HCT116 (cell line): Measurements from ENCODE around the gene NEUROD2. TPM values are rescaled to one million over a fixed set of nuclear protein-coding genes. Genes with fewer than 3 reads are reported as not detected.

Experiments
- ATAC-seq: fragments of 200-7000 bp; cut with Tn5 transposase; 2 replicates; pipeline ENCODE4 v1.9.1; 2020; ENCODE audit warnings: mild to moderate bottlenecking, moderate library complexity
- BruUV-seq: library from RNA; stranded (reverse); fragments of 400-500 nt; replicated peaks from 2 replicates; lab custom pipeline; 2021; lab: Mats Ljungman, UMichigan
- CTCF ChIA-PET: fragments of 300-600 bp; sonication (Branson Sonifier 250); formaldehyde crosslinking; loops from one replicate; lab custom pipeline; 2021; ENCODE audit warnings: antibody characterized with exemption; lab: Charles Lee
- POLR2A ChIA-PET: fragments of 300-600, 350-600 bp; sonication (Branson Sonifier 250); formaldehyde crosslinking; loops from one replicate; lab custom pipeline; 2021; ENCODE audit warnings: antibody characterized with exemption; lab: Charles Lee
- RAD21 ChIA-PET, 2 experiments: fragments of 300-600 bp; sonication (Branson Sonifier 250); formaldehyde crosslinking; loops; one replicate each; lab custom pipeline; 2023; ENCODE audit warnings: low total read pairs in 2 of 2; ENCODE audit not compliant: uncharacterized antibody in 2 of 2, unreplicated experiment in 2 of 2, low non-redundant PET in 1 of 2; lab: Charles Lee
- DNase-seq: peaks from one replicate; pipeline ENCODE4 v3.0.0-alpha.2; 2010; ENCODE audit warnings: low read depth, low spot score
- H2AFZ ChIP-seq: fragments of 200-600 bp; shearing (Covaris generic), sonication (generic); 2 replicates; pipeline ENCODE4 v1.6.1; 2017; ENCODE audit warnings: low read depth, mixed run types, mixed read lengths, antibody characterized with exemption, low read length; ENCODE audit not compliant: poor library complexity, severe bottlenecking
- H3K27ac ChIP-seq: 2 replicates; pipeline ENCODE4 v1.5.1; 2012; ENCODE audit warnings: low read depth, low read length
- H3K27me3 ChIP-seq: fragments of 200-600 bp; sonication (generic); 2 replicates; pipeline ENCODE4 v1.6.1; 2016; ENCODE audit warnings: mixed run types, low read length, mixed read lengths; ENCODE audit not compliant: insufficient read depth
- H3K36me3 ChIP-seq, 2 experiments: fragments of 200-500 bp in 1 of 2; fragments of 200-600 bp in 1 of 2; sonication (Bioruptor generic) in 1 of 2; sonication (generic) in 1 of 2; 2 replicates each; pipeline versions ENCODE4 v1.5.1 to v1.6.1; 2014 to 2016; ENCODE audit warnings: low read length in 2 of 2, inconsistent platforms in 1 of 2, mixed read lengths in 1 of 2, mixed run types in 1 of 2; ENCODE audit not compliant: insufficient read depth in 2 of 2, control insufficient read depth in 1 of 2
- H3K4me1 ChIP-seq, 2 experiments: fragments of 200-600 bp in 1 of 2; sonication (generic) in 1 of 2; 2 replicates each; pipeline versions ENCODE4 v1.5.1 to v1.6.1; 2012 to 2017; ENCODE audit warnings: low read length in 2 of 2, inconsistent platforms in 1 of 2, mild to moderate bottlenecking in 1 of 2, mixed read lengths in 1 of 2, mixed run types in 1 of 2, moderate library complexity in 1 of 2; ENCODE audit not compliant: insufficient read depth in 2 of 2, control insufficient read depth in 1 of 2
- H3K4me2 ChIP-seq: fragments of 200-600 bp; sonication (generic); 2 replicates; pipeline ENCODE4 v1.6.1; 2017; ENCODE audit warnings: mixed run types, low read length, mixed read lengths
- H3K4me3 ChIP-seq, 2 experiments: fragments of 200-600 bp in 1 of 2; sonication (generic) in 1 of 2; replicated peaks in 1 of 2; 2 replicates each; pipeline ENCODE4 v1.5.1; 2011 to 2016; ENCODE audit warnings: low read length in 2 of 2, control low read depth in 1 of 2, low read depth in 1 of 2, mild to moderate bottlenecking in 1 of 2, mixed read lengths in 1 of 2, mixed run types in 1 of 2
- H3K79me2 ChIP-seq: fragments of 200-600 bp; sonication (generic); 2 replicates; pipeline ENCODE4 v1.6.1; 2017; ENCODE audit warnings: mild to moderate bottlenecking, mixed run types, low read length, moderate library complexity, mixed read lengths; ENCODE audit not compliant: insufficient read depth
- H3K9ac ChIP-seq: fragments of 200-600 bp; sonication (generic); 2 replicates; pipeline ENCODE4 v1.6.1; 2016; ENCODE audit warnings: low read length, mixed read lengths
- H3K9me2 ChIP-seq: fragments of 200-600 bp; sonication (generic), shearing (Covaris generic); 2 replicates; pipeline ENCODE4 v1.6.1; 2017; ENCODE audit warnings: mixed run types, mild to moderate bottlenecking, moderate library complexity; ENCODE audit not compliant: insufficient read depth
- H3K9me3 ChIP-seq, 2 experiments: fragments of 200-500 bp in 1 of 2; fragments of 200-600 bp in 1 of 2; sonication (Bioruptor generic) in 1 of 2; sonication (generic) in 1 of 2; 2 replicates each; pipeline ENCODE4 v1.6.1; 2014 to 2017; ENCODE audit warnings: low read length in 2 of 2, mixed read lengths in 2 of 2, inconsistent platforms in 1 of 2, low read depth in 1 of 2, mild to moderate bottlenecking in 1 of 2, mixed run types in 1 of 2, moderate library complexity in 1 of 2; ENCODE audit not compliant: control insufficient read depth in 1 of 2, insufficient read depth in 1 of 2
- H4K20me1 ChIP-seq: fragments of 200-600 bp; sonication (generic), shearing (Covaris generic); 2 replicates; pipeline ENCODE4 v1.6.1; 2017; ENCODE audit warnings: mixed run types, mild to moderate bottlenecking, moderate library complexity; ENCODE audit not compliant: insufficient read depth
- EZH2 ChIP-seq: fragments of 200-600 bp; sonication (generic); IDR thresholded peaks from 2 replicates; pipeline ENCODE4 v1.6.1; 2017; ENCODE audit warnings: antibody characterized with exemption, mixed run types
- EZH2phosphoT487 ChIP-seq: fragments of 200-600 bp; IDR thresholded peaks from 2 replicates; pipeline ENCODE4 v1.6.1; 2018; ENCODE audit warnings: antibody characterized with exemption, borderline replicate concordance
- MAX ChIP-seq: IDR thresholded peaks from 2 replicates; pipeline ENCODE4 v1.6.1; 2012
- POLR2A ChIP-seq: IDR thresholded peaks from 2 replicates; pipeline ENCODE4 v1.7.0; 2011; ENCODE audit warnings: borderline replicate concordance; ENCODE audit not compliant: insufficient read depth, insufficient read length; ENCODE audit errors: extremely low read depth
- RAD21 ChIP-seq: IDR thresholded peaks from 2 replicates; pipeline ENCODE4 v1.6.1; 2012; ENCODE audit warnings: low read depth, mild to moderate bottlenecking
- REST ChIP-seq: IDR thresholded peaks from 2 replicates; pipeline ENCODE4 v1.6.1; 2012; ENCODE audit warnings: low read depth
- SP1 ChIP-seq: IDR thresholded peaks from 2 replicates; pipeline ENCODE4 v1.6.1; 2012; ENCODE audit warnings: low read depth
- SRF ChIP-seq: IDR thresholded peaks from 2 replicates; pipeline ENCODE4 v1.6.1; 2012; ENCODE audit warnings: low read depth
- TCF7L2 ChIP-seq: IDR thresholded peaks from 2 replicates; pipeline ENCODE4 v1.7.0; 2011; ENCODE audit warnings: borderline replicate concordance, inconsistent platforms; ENCODE audit not compliant: insufficient read depth, insufficient read length; ENCODE audit errors: extremely low read depth
- YY1 ChIP-seq: IDR thresholded peaks from 2 replicates; pipeline ENCODE4 v1.6.1; 2011; ENCODE audit warnings: low read length, low read depth, moderate library complexity, mild to moderate bottlenecking; ENCODE audit not compliant: insufficient replicate concordance; ENCODE audit errors: extremely low read depth
- ZNF274 ChIP-seq: fragments of 200-500 bp; sonication (Bioruptor generic); IDR thresholded peaks from 2 replicates; pipeline ENCODE4 v1.6.1; 2014; ENCODE audit warnings: mild to moderate bottlenecking, low read depth, low read length, inconsistent platforms
- intact Hi-C: fragments of 100-400 bp; cut with micrococcal nuclease; formaldehyde crosslinking; loops from 2 replicates; pipeline ENCODE4 v1.10.0; 2022
- total RNA-seq: library from RNA; stranded (reverse); gene quantifications from one replicate; pipeline ENCODE4 v1.2.1, GENCODE V29; 2021; ENCODE audit not compliant: unreplicated experiment

The NEUROD2 gene
- total RNA-seq, 1 experiment from 2014 or later, result not detected

- H3K9me2 ChIP-seq, result no peaks in the 10 kb centered on the region
- H4K20me1 ChIP-seq, result no peaks in the 10 kb centered on the region
- TF ChIP-seq EZH2 (no peak), MAX (no peak), RAD21 (no peak)
- peaks cover 0 to 5% of the 10 kb centered on the region in 2 experiments; a peak in 1 of 4 replicates for H3K9me3 ChIP-seq
- BruUV-seq, result no TSS peak
- H3K9ac ChIP-seq, result no peak overlapping the region
- no peaks in the 10 kb centered on the region for H3K79me2 ChIP-seq
- no peaks in the 10 kb centered on the region for H3K36me3 ChIP-seq
- RAD21 ChIA-PET, result no interaction called here
- H3K4me1 ChIP-seq, result no peaks in the 10 kb centered on the region
- no peak overlapping the region for H3K4me3 ChIP-seq
- H3K27me3 ChIP-seq, result no peaks in the 10 kb centered on the region
- ATAC-seq (no peak), DNase-seq (no peak)
- CTCF ChIA-PET, result no interaction called here
- intact Hi-C loops, result no loop called here
- H3K4me2 ChIP-seq, result no peak overlapping the region
- POLR2A ChIA-PET, result interaction anchor here (0.5 kb wide), 1 partner anchor 10 kb away, joined by 3 read pairs; no protein-coding TSS in a partner anchor
- no peak overlapping the region for H3K27ac ChIP-seq
- no peak overlapping the region for H2AFZ ChIP-seq
These were observed 41.4 kb downstream of the NEUROD2 start for GRCh38 chr17:39566094-39566850.

- Histone ChIP-seq H3K36me3 (no peaks in the 10 kb centered on the region), H3K9me3 (no peaks in the 10 kb centered on the region), H3K79me2 (no peaks in the 10 kb centered on the region), H4K20me1 (no peaks in the 10 kb centered on the region), H3K4me1 (no peaks in the 10 kb centered on the region), H3K9me2 (no peaks in the 10 kb centered on the region), H3K27me3 (no peaks in the 10 kb centered on the region), H3K4me2 (no peak overlapping the region), H3K9ac (no peak overlapping the region), H3K4me3 (no peak overlapping the region), H3K27ac (no peak overlapping the region), H2AFZ (no peak overlapping the region)
- intact Hi-C loops, result no loop called here
- POLR2A ChIA-PET, result no interaction called here
- DNase-seq (peak; percentile 8), ATAC-seq (peak; percentile 63)
- no TSS peak for BruUV-seq
- RAD21 ChIA-PET, result no interaction called here
- CTCF ChIA-PET, result interaction anchor here (1.7 kb wide), 1 partner anchor 12 kb away, joined by 4 read pairs; no protein-coding TSS in a partner anchor
- TF ChIP-seq SRF, result no peak
- no peak for TF ChIP-seq TCF7L2
- no peak for TF ChIP-seq EZH2phosphoT487
- no peak for TF ChIP-seq ZNF274
- no peak for TF ChIP-seq YY1
- TF ChIP-seq POLR2A, result no peak
- TF ChIP-seq MAX, result no peak
- TF ChIP-seq REST, result no peak
- no peak for TF ChIP-seq SP1
- TF ChIP-seq, all 23 proteins: peak for 0
These were observed 43.4 kb downstream of the NEUROD2 start for GRCh38 chr17:39564211-39564848.
